HG03439 (cell line): ENCODE data around the gene KRT6A.

Experiments
- ATAC-seq: cut with Tn5 transposase; IDR thresholded peaks from one replicate; pipeline ENCODE4 v1.9.1; 2021; ENCODE audit warnings: mild to moderate bottlenecking, moderate library complexity; ENCODE audit not compliant: unreplicated experiment

The KRT6A gene

GRCh38 chr12:52524898-52525591 lies 32.0 kb upstream of the KRT6A start:
- ATAC-seq, result peak; percentile 63

- no peak for ATAC-seq
Observed at GRCh38 chr12:52524241-52524897, 31.3 kb upstream of the KRT6A start.

GRCh38 chr12:52523824-52524223 lies 30.8 kb upstream of the KRT6A start:
- no peak for ATAC-seq

- no peak for ATAC-seq
Observed at GRCh38 chr12:52522346-52523011, 29.4 kb upstream of the KRT6A start.

GRCh38 chr12:52521568-52522266 lies 28.7 kb upstream of the KRT6A start:
- no peak for ATAC-seq

- no peak for ATAC-seq
Observed at GRCh38 chr12:52521175-52521567, 28.1 kb upstream of the KRT6A start.

GRCh38 chr12:52519826-52520662 lies 27.0 kb upstream of the KRT6A start, which contains the start of gene KRT5:
TSS of gene KRT5 (minus strand) at chr12:52520394. CDS start at chr12:52520296, 98 bp downstream.
- ATAC-seq, result no peak

GRCh38 chr12:52519387-52519703 lies 26.3 kb upstream of the KRT6A start:
- ATAC-seq, result no peak

GRCh38 chr12:52518574-52519386 lies 25.7 kb upstream of the KRT6A start:
- no peak for ATAC-seq

- no peak for ATAC-seq
Observed at GRCh38 chr12:52517888-52518287, 24.8 kb upstream of the KRT6A start.

GRCh38 chr12:52517005-52517835 lies 24.2 kb upstream of the KRT6A start:
- no peak for ATAC-seq

GRCh38 chr12:52515927-52516831 lies 23.1 kb upstream of the KRT6A start:
- ATAC-seq, result no peak

GRCh38 chr12:52515319-52515646 lies 22.2 kb upstream of the KRT6A start:
- no peak for ATAC-seq

GRCh38 chr12:52514471-52515318 lies 21.6 kb upstream of the KRT6A start:
- ATAC-seq, result no peak

- no peak for ATAC-seq
Observed at GRCh38 chr12:52513736-52514135, 20.7 kb upstream of the KRT6A start.

GRCh38 chr12:52508211-52508610 lies 15.2 kb upstream of the KRT6A start:
- no peak for ATAC-seq
